Choroid plexus epithelial cell (primary cell): Measurements from ENCODE around the gene TCF7L1.

Experiments used
- DNase-seq: peaks from one replicate; pipeline ENCODE4 v3.0.0-alpha.2; 2010; ENCODE audit warnings: low read depth
- H3K4me3 ChIP-seq: 2 replicates; pipeline ENCODE4 v1.5.1; 2011; ENCODE audit warnings: low read depth, mild to moderate bottlenecking, control low read depth, low read length, moderate library complexity
- CTCF ChIP-seq: conservative IDR thresholded peaks from 2 replicates; pipeline ENCODE4 v1.5.1; 2011; ENCODE audit warnings: low read depth, mild to moderate bottlenecking, control low read depth, inconsistent platforms, low read length, moderate library complexity

The TCF7L1 gene

GRCh38 chr2:85353876-85354285, 220.7 kb downstream of the TCF7L1 start:
- DNase-seq = peak; percentile 4
- H3K4me3 ChIP-seq = peak overlapping the region; percentile 98
- TF ChIP-seq CTCF = no peak

- peak within 1 kb of the TSS; percentile 98 for H3K4me3 ChIP-seq
- DNase-seq = peak; percentile 100
- no peak for TF ChIP-seq CTCF
Observed at GRCh38 chr2:85354286-85355072, 221.3 kb downstream of the TCF7L1 start, which contains the start of the genes ELMOD3 and RETSAT. ELMOD3 (plus strand) TSS chr2:85354769; CDS start chr2:85357199, 2,430 bp downstream. RETSAT (minus strand) TSS chr2:85354528; CDS start chr2:85354507, 21 bp downstream.

- no peak for TF ChIP-seq CTCF
- DNase-seq = peak; percentile 12
- H3K4me3 ChIP-seq = peak overlapping the region; percentile 98
Observed at GRCh38 chr2:85355073-85355410, 221.8 kb downstream of the TCF7L1 start.

GRCh38 chr2:85355521-85355920, 222.3 kb downstream of the TCF7L1 start:
- H3K4me3 ChIP-seq = peak overlapping the region; percentile 98
- no peak for DNase-seq
- TF ChIP-seq CTCF = no peak

- DNase-seq = no peak
- no peak overlapping the region for H3K4me3 ChIP-seq
- no peak for TF ChIP-seq CTCF
Observed at GRCh38 chr2:85356186-85356585, 223.0 kb downstream of the TCF7L1 start.

GRCh38 chr2:85357736-85358135, 224.5 kb downstream of the TCF7L1 start:
- no peak overlapping the region for H3K4me3 ChIP-seq
- no peak for TF ChIP-seq CTCF
- no peak for DNase-seq
